Bladder microvascular endothelial cell (primary cell): ENCODE data around the gene IER5L. TPM values are rescaled to one million over a fixed set of nuclear protein-coding genes. Genes with fewer than 3 reads are reported as not detected.

Experiments used
- total RNA-seq: library from RNA; depleted of rRNA; stranded (reverse); fragments of >200 nt; gene quantifications from 2 replicates; pipeline ENCODE4 v1.2.3, GENCODE V29; 2014

Gene IER5L
- total RNA-seq: 8.3 and 13.1 TPM in 2 replicates

GRCh38 chr9:129177791-129178567 lies at the start of gene IER5L:
Gene IER5L (minus strand): TSS chr9:129178261. CDS start chr9:129178052, 209 bp downstream.

Other genes starting within 250 kb of the IER5L start
- 24.0 and 33.0 TPM in 2 replicates for gene DOLK, start 230.7 kb downstream of the IER5L start, total RNA-seq
- gene NUP188, start 230.6 kb downstream of the IER5L start, total RNA-seq: 38.5 and 105 TPM in 2 replicates
- 24.4 and 46.9 TPM in 2 replicates for gene SH3GLB2, start 149.9 kb downstream of the IER5L start, total RNA-seq
- gene MIGA2, start 141.6 kb downstream of the IER5L start, total RNA-seq: 19.8 and 31.1 TPM in 2 replicates
- 7.3 and 12.0 TPM in 2 replicates for gene DOLPP1, start 97.2 kb downstream of the IER5L start, total RNA-seq
- 24.9 and 32.7 TPM in 2 replicates for gene CRAT, start 67.5 kb downstream of the IER5L start, total RNA-seq
- 64.8 and 77.2 TPM in 2 replicates for gene PTPA, start 66.8 kb downstream of the IER5L start, total RNA-seq